Neural progenitor cell (in vitro differentiated cells): ENCODE data around the gene PRSS53. TPM values are rescaled to one million over a fixed set of nuclear protein-coding genes. Genes with fewer than 3 reads are reported as not detected.

ENCODE experiments used
- DNase-seq: peaks from one replicate; pipeline ENCODE4 v3.0.0-alpha.2; 2016; ENCODE audit warnings: low spot score
- H2AFZ ChIP-seq: fragments of 200-600 bp; sonication (generic); replicated peaks from 2 replicates; pipeline ENCODE4 v1.6.1; 2016; ENCODE audit warnings: antibody characterized with exemption
- H3F3A ChIP-seq: fragments of 200-600 bp; sonication (generic); 2 replicates; pipeline ENCODE4 v1.6.1; 2016; ENCODE audit warnings: antibody characterized with exemption, low read depth
- H3K27ac ChIP-seq: fragments of 200-600 bp; sonication (generic); 2 replicates; pipeline ENCODE4 v1.5.1; 2016; ENCODE audit warnings: mild to moderate bottlenecking
- H3K27me3 ChIP-seq: fragments of 200-600 bp; sonication (generic); 2 replicates; pipeline ENCODE4 v1.6.1; 2016; ENCODE audit warnings: mild to moderate bottlenecking, moderate library complexity
- H3K36me3 ChIP-seq: fragments of 200-600 bp; sonication (generic); 2 replicates; pipeline ENCODE4 v1.5.1; 2016
- H3K4me1 ChIP-seq: fragments of 200-600 bp; sonication (generic); 2 replicates; pipeline ENCODE4 v1.6.1; 2016; ENCODE audit warnings: mixed run types
- H3K4me2 ChIP-seq: fragments of 200-600 bp; sonication (generic); 2 replicates; pipeline ENCODE4 v1.6.1; 2016
- H3K4me3 ChIP-seq: fragments of 200-600 bp; sonication (generic); 2 replicates; pipeline ENCODE4 v1.5.1; 2016
- H3K79me2 ChIP-seq: fragments of 200-600 bp; sonication (generic); 2 replicates; pipeline ENCODE4 v1.6.1; 2016; ENCODE audit warnings: low read depth
- H3K9ac ChIP-seq: fragments of 200-600 bp; sonication (generic); 2 replicates; pipeline ENCODE4 v1.6.1; 2016
- H3K9me3 ChIP-seq: fragments of 200-600 bp; sonication (generic); 2 replicates; pipeline ENCODE4 v1.5.1; 2016; ENCODE audit warnings: low read depth
- H4K20me1 ChIP-seq: fragments of 200-600 bp; sonication (generic); 2 replicates; pipeline ENCODE4 v1.6.1; 2016; ENCODE audit warnings: low read depth
- H3K27ac Mint-ChIP-seq: 3 replicates; pipeline ENCODE4 v1.8.0; 2021; ENCODE audit warnings: mixed read lengths
- H3K27me3 Mint-ChIP-seq: 2 replicates; pipeline ENCODE4 v1.8.0; 2022; ENCODE audit warnings: low read depth, mild to moderate bottlenecking, inconsistent platforms, moderate library complexity, mixed read lengths; ENCODE audit not compliant: insufficient read depth
- H3K36me3 Mint-ChIP-seq: 3 replicates; pipeline ENCODE4 v1.8.0; 2021; ENCODE audit warnings: mixed read lengths
- H3K4me1 Mint-ChIP-seq: 3 replicates; pipeline ENCODE4 v1.8.0; 2021; ENCODE audit warnings: mixed read lengths
- H3K4me3 Mint-ChIP-seq: 3 replicates; pipeline ENCODE4 v1.8.0; 2021; ENCODE audit warnings: mild to moderate bottlenecking, moderate library complexity, mixed read lengths
- H3K9me3 Mint-ChIP-seq: 3 replicates; pipeline ENCODE4 v1.8.0; 2020; ENCODE audit warnings: mixed read lengths
- EZH2 ChIP-seq: fragments of 200-600 bp; sonication (generic); IDR thresholded peaks from 2 replicates; pipeline ENCODE4 v1.6.1; 2017; ENCODE audit warnings: antibody characterized with exemption, mild to moderate bottlenecking, moderate library complexity
- EZH2phosphoT487 ChIP-seq: fragments of 200-600 bp; sonication (generic); IDR thresholded peaks from 2 replicates; pipeline ENCODE4 v1.6.1; 2017; ENCODE audit warnings: antibody characterized with exemption
- total RNA-seq: library from RNA; depleted of rRNA; stranded (reverse); fragments of >200 nt; gene quantifications from 2 replicates; pipeline ENCODE4 v1.2.3, GENCODE V29; 2015; ENCODE audit warnings: low replicate concordance
- TF ChIP-seq, protein P1 (sequence below): fragments of 200-600 bp; sonication (generic); IDR thresholded peaks from 2 replicates; pipeline ENCODE4 v1.5.1; 2017; ENCODE audit warnings: antibody characterized with exemption, mild to moderate bottlenecking

Gene PRSS53
- total RNA-seq, 1 donor from 2014 or later = 2.3 TPM

- Histone ChIP-seq H3K4me1 (peaks cover 9% of the 10 kb centered on the region), H3K4me2 (no peak overlapping the region), H3F3A (peaks cover 24% of the 10 kb centered on the region), H2AFZ (no peak overlapping the region), H3K9me3 (no peaks in the 10 kb centered on the region), H3K36me3 (no peaks in the 10 kb centered on the region), H3K4me3 (no peak overlapping the region), H3K9ac (no peak overlapping the region), H3K27me3 (no peaks in the 10 kb centered on the region), H3K79me2 (peaks cover 41% of the 10 kb centered on the region), H4K20me1 (peaks cover 51% of the 10 kb centered on the region), H3K27ac (no peak overlapping the region)
- TF ChIP-seq EZH2 (no peak), EZH2phosphoT487 (no peak)
- TF ChIP-seq, protein P1, sequence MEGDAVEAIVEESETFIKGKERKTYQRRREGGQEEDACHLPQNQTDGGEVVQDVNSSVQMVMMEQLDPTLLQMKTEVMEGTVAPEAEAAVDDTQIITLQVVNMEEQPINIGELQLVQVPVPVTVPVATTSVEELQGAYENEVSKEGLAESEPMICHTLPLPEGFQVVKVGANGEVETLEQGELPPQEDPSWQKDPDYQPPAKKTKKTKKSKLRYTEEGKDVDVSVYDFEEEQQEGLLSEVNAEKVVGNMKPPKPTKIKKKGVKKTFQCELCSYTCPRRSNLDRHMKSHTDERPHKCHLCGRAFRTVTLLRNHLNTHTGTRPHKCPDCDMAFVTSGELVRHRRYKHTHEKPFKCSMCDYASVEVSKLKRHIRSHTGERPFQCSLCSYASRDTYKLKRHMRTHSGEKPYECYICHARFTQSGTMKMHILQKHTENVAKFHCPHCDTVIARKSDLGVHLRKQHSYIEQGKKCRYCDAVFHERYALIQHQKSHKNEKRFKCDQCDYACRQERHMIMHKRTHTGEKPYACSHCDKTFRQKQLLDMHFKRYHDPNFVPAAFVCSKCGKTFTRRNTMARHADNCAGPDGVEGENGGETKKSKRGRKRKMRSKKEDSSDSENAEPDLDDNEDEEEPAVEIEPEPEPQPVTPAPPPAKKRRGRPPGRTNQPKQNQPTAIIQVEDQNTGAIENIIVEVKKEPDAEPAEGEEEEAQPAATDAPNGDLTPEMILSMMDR = no peak
- Mint-ChIP-seq H3K9me3 (no peaks in the 10 kb centered on the region), H3K4me3 (no peak overlapping the region), H3K4me1 (peaks cover 14% of the 10 kb centered on the region), H3K36me3 (peaks cover 19% of the 10 kb centered on the region), H3K27ac (no peak overlapping the region), H3K27me3 (peaks cover 12% of the 10 kb centered on the region)
- no peak for DNase-seq
These were observed 11.7 kb downstream of the PRSS53 start for GRCh38 chr16:31077024-31077423.

DNA sequence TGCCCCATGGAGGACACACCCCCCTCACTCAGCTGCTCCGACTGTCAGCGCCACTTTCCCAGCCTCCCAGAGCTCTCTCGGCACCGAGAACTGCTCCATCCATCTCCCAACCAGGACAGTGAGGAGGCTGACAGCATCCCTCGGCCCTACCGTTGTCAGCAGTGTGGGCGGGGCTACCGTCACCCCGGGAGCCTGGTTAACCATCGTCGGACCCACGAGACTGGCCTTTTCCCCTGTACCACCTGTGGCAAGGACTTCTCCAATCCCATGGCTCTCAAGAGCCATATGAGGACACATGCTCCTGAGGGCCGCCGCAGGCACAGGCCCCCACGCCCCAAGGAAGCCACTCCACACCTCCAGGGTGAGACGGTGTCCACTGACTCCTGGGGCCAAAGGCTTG is 12.4 kb downstream of the PRSS53 start:
- Mint-ChIP-seq H3K4me3 (peak overlapping the region; percentile 98), H3K27ac (no peak overlapping the region), H3K27me3 (peaks cover 8% of the 10 kb centered on the region), H3K9me3 (no peaks in the 10 kb centered on the region), H3K4me1 (peaks cover 21% of the 10 kb centered on the region), H3K36me3 (peaks cover 19% of the 10 kb centered on the region)
- H3K79me2 ChIP-seq = peaks cover 48% of the 10 kb centered on the region
- H3K9ac ChIP-seq = no peak overlapping the region
- no peak overlapping the region for H3K4me3 ChIP-seq
- no peak for TF ChIP-seq EZH2phosphoT487
- TF ChIP-seq, protein P1 = no peak
- no peak for TF ChIP-seq EZH2
- H3K9me3 ChIP-seq = no peaks in the 10 kb centered on the region
- H3F3A ChIP-seq = peaks cover 24% of the 10 kb centered on the region
- H3K27ac ChIP-seq = no peak overlapping the region
- no peak for DNase-seq
- H4K20me1 ChIP-seq = peaks cover 44% of the 10 kb centered on the region
- no peaks in the 10 kb centered on the region for H3K36me3 ChIP-seq
- no peak overlapping the region for H2AFZ ChIP-seq
- no peaks in the 10 kb centered on the region for H3K27me3 ChIP-seq
- peaks cover 14% of the 10 kb centered on the region for H3K4me1 ChIP-seq
- H3K4me2 ChIP-seq = no peak overlapping the region

GRCh38 chr16:31074814-31075183 is 13.9 kb downstream of the PRSS53 start:
- peak overlapping the region; percentile 98 for H3K4me3 Mint-ChIP-seq
- H3K36me3 Mint-ChIP-seq = peaks cover 15% of the 10 kb centered on the region
- Histone ChIP-seq H3K27me3 (no peaks in the 10 kb centered on the region), H3K36me3 (no peaks in the 10 kb centered on the region), H3K4me3 (peak overlapping the region; percentile 77), H3K9ac (peak overlapping the region; percentile 70), H2AFZ (peak overlapping the region; percentile 77), H3F3A (peaks cover 24% of the 10 kb centered on the region), H3K4me2 (peak overlapping the region; percentile 96), H3K4me1 (peaks cover 14% of the 10 kb centered on the region), H3K9me3 (no peaks in the 10 kb centered on the region), H3K27ac (peak overlapping the region; percentile 89), H4K20me1 (peaks cover 30% of the 10 kb centered on the region), H3K79me2 (peaks cover 64% of the 10 kb centered on the region)
- H3K27me3 Mint-ChIP-seq = peaks cover 5% of the 10 kb centered on the region
- no peak for DNase-seq
- TF ChIP-seq EZH2 (no peak), EZH2phosphoT487 (no peak)
- TF ChIP-seq, protein P1 = no peak
- no peaks in the 10 kb centered on the region for H3K9me3 Mint-ChIP-seq
- peak overlapping the region; percentile 94 for H3K27ac Mint-ChIP-seq
- peaks cover 21% of the 10 kb centered on the region for H3K4me1 Mint-ChIP-seq
